SK-N-SH (cell line): ENCODE measurements around the gene PSME2. TPM values are rescaled to one million over a fixed set of nuclear protein-coding genes. Genes with fewer than 3 reads are reported as not detected.

ENCODE experiments used
- CTCF ChIA-PET: fragments of 300-600, 350-600 bp; formaldehyde crosslinking; extraction: SDS; loops from one replicate; lab custom pipeline; 2021; lab: Yijun Ruan, JAX
- POLR2A ChIA-PET: fragments of 350-600 bp; sonication (Branson Sonifier 250); formaldehyde crosslinking; extraction: SDS; loops from one replicate; lab custom pipeline; 2020; ENCODE audit warnings: antibody characterized with exemption, inconsistent platforms; lab: Yijun Ruan, JAX
- DNase-seq: peaks from one replicate; pipeline ENCODE4 v3.0.0; 2012
- H2AFZ ChIP-seq: fragments of 200-600 bp; sonication (generic); 2 replicates; pipeline ENCODE4 v1.8.1; 2016; ENCODE audit warnings: antibody characterized with exemption, mild to moderate bottlenecking, low read depth
- H3F3A ChIP-seq: fragments of 200-600 bp; sonication (generic); replicated peaks from 2 replicates; pipeline ENCODE3; 2016; ENCODE audit warnings: antibody characterized with exemption, mild to moderate bottlenecking; ENCODE audit not compliant: insufficient read depth
- H3K27ac ChIP-seq, 2 experiments: fragments of 200-500 bp in 1 of 2; fragments of 200-600 bp in 1 of 2; sonication (Bioruptor generic) in 1 of 2; sonication (generic), shearing (Covaris generic) in 1 of 2; 2 replicates each; pipeline versions ENCODE4 v1.5.1 to v1.6.1; 2014 to 2016; ENCODE audit warnings: low read depth in 2 of 2, inconsistent platforms in 1 of 2, low read length in 1 of 2, mild to moderate bottlenecking in 1 of 2, mixed read lengths in 1 of 2
- H3K27me3 ChIP-seq: fragments of 200-600 bp; sonication (generic), shearing (Covaris generic); 2 replicates; pipeline ENCODE4 v1.6.1; 2016; ENCODE audit warnings: mixed run types; ENCODE audit not compliant: insufficient read depth
- H3K36me3 ChIP-seq, 2 experiments: fragments of 200-500 bp in 1 of 2; fragments of 200-600 bp in 1 of 2; sonication (Bioruptor generic) in 1 of 2; sonication (generic) in 1 of 2; replicated peaks in 1 of 2; 2 replicates each; pipeline versions ENCODE3 to v1.5.1; 2014 to 2016; ENCODE audit warnings: low read length in 1 of 2, mild to moderate bottlenecking in 1 of 2; ENCODE audit not compliant: insufficient read depth in 2 of 2, control insufficient read depth in 1 of 2
- H3K4me1 ChIP-seq, 2 experiments: fragments of 200-500 bp in 1 of 2; fragments of 200-600 bp in 1 of 2; sonication (Bioruptor generic) in 1 of 2; sonication (generic), shearing (Covaris generic) in 1 of 2; 2 replicates each; pipeline versions ENCODE4 v1.5.1 to v1.6.1; 2014 to 2016; ENCODE audit warnings: low read depth in 1 of 2, low read length in 1 of 2, mixed run types in 1 of 2; ENCODE audit not compliant: insufficient read depth in 2 of 2, control insufficient read depth in 1 of 2
- H3K4me2 ChIP-seq: fragments of 200-600 bp; sonication (generic), shearing (Covaris generic); 2 replicates; pipeline ENCODE4 v1.6.1; 2017; ENCODE audit warnings: mixed run types
- H3K4me3 ChIP-seq, 2 experiments: fragments of 200-500 bp in 1 of 2; fragments of 200-600 bp in 1 of 2; sonication (Bioruptor generic) in 1 of 2; sonication (generic), shearing (Covaris generic) in 1 of 2; 2 replicates each; pipeline versions ENCODE4 v1.5.1 to v1.8.1; 2014 to 2016; ENCODE audit warnings: low read depth in 2 of 2, inconsistent platforms in 1 of 2, low read length in 1 of 2, mild to moderate bottlenecking in 1 of 2, mixed read lengths in 1 of 2, moderate library complexity in 1 of 2
- H3K79me2 ChIP-seq: fragments of 200-600 bp; sonication (generic); 2 replicates; pipeline ENCODE4 v1.8.1; 2017; ENCODE audit warnings: mild to moderate bottlenecking; ENCODE audit not compliant: insufficient read depth
- H3K9ac ChIP-seq: fragments of 200-600 bp; sonication (generic); 2 replicates; pipeline ENCODE4 v1.6.1; 2017; ENCODE audit warnings: mixed run types
- H3K9me2 ChIP-seq: fragments of 200-600 bp; sonication (generic); 2 replicates; pipeline ENCODE4 v1.6.1; 2017; ENCODE audit warnings: mixed run types
- H3K9me3 ChIP-seq: fragments of 200-600 bp; sonication (generic); 2 replicates; pipeline ENCODE4 v1.6.1; 2017; ENCODE audit warnings: mixed run types, mild to moderate bottlenecking, moderate library complexity
- H4K20me1 ChIP-seq: fragments of 200-600 bp; sonication (generic); 2 replicates; pipeline ENCODE4 v1.6.1; 2017; ENCODE audit warnings: mild to moderate bottlenecking, mixed run types; ENCODE audit not compliant: insufficient read depth
- CTCF ChIP-seq: fragments of 200-600 bp; sonication (generic); IDR thresholded peaks from 2 replicates; pipeline ENCODE4 v1.6.1; 2017; ENCODE audit warnings: antibody characterized with exemption, mild to moderate bottlenecking, moderate library complexity
- FOSL2 ChIP-seq: IDR thresholded peaks from 2 replicates; pipeline ENCODE4 v1.4.0; 2012; ENCODE audit warnings: low read depth, mild to moderate bottlenecking, moderate library complexity, borderline replicate concordance
- FOXM1 ChIP-seq: IDR thresholded peaks from 2 replicates; pipeline ENCODE4 v1.4.0; 2012; ENCODE audit warnings: low read depth, mild to moderate bottlenecking
- GABPA ChIP-seq: IDR thresholded peaks from 2 replicates; pipeline ENCODE4 v1.4.0; 2012; ENCODE audit warnings: low read depth, mild to moderate bottlenecking
- MXI1 ChIP-seq: IDR thresholded peaks from 2 replicates; pipeline ENCODE4 v1.6.1; 2012; ENCODE audit warnings: mild to moderate bottlenecking, low read depth, low read length, improper control_type of control experiment
- NFIC ChIP-seq: IDR thresholded peaks from 2 replicates; pipeline ENCODE4 v1.4.0; 2012; ENCODE audit warnings: borderline replicate concordance
- POLR2AphosphoS5 ChIP-seq: IDR thresholded peaks from 2 replicates; pipeline ENCODE4 v1.6.1; 2012; ENCODE audit warnings: low read depth, low read length
- WGBS: methylation state at CpG from one replicate; pipeline ENCODE4 v1.1.6; 2017; ENCODE audit warnings: low lambda C conversion rate; 5-methylcytosine and 5-hydroxymethylcytosine counted together
- polyA plus RNA-seq, 3 experiments: library from polyadenylated mRNA; depleted of rRNA; stranded (reverse); fragments of >200 nt; gene quantifications; 2 replicates each; pipeline ENCODE4 v1.2.3, GENCODE V29; 2012

PSME2 gene
- polyA plus RNA-seq, 1 of the 3 experiments (the other 2 are of a cell fraction), result 147 TPM

- TF ChIP-seq FOSL2, result no peak
Measured at GRCh38 chr14:24098927-24099813, 47.2 kb downstream of the PSME2 start (continued).

GRCh38 chr14:24098229-24098926 is 48.0 kb downstream of the PSME2 start:
- Histone ChIP-seq H3K4me2 (no peak overlapping the region), H3K4me1 (peaks cover 12 to 16% of the 10 kb centered on the region in 2 experiments; a peak in 2 of 4 replicates), H3K27ac (no peak overlapping the region), H3K27me3 (no peaks in the 10 kb centered on the region), H3K4me3 (no peak overlapping the region), H3K9me3 (no peaks in the 10 kb centered on the region), H2AFZ (no peak overlapping the region), H3F3A (peaks cover 3% of the 10 kb centered on the region), H4K20me1 (no peaks in the 10 kb centered on the region)
- CTCF ChIA-PET, result interaction anchor here (13.8 to 25.4 kb wide), 2 partner anchors 8 to 33 kb away, joined by 219 to 1159 read pairs; partner anchors contain the start of genes CARMIL3 and CPNE6
- DNase-seq, result no peak
- no peak for TF ChIP-seq NFIC
- TF ChIP-seq, all 33 proteins: peak for 0
- Histone ChIP-seq H3K9ac (no peak overlapping the region), H3K9me2 (no peaks in the 10 kb centered on the region), H3K79me2 (peaks cover 16% of the 10 kb centered on the region), H3K36me3 (peaks cover 3 to 19% of the 10 kb centered on the region in 2 experiments)
- WGBS, result 98% methylated on average over 8 of the region's 16 CpGs
- POLR2A ChIA-PET, result interaction anchor here (1.3 kb wide), 1 partner anchor 16 kb away, joined by 3 read pairs; the partner anchor contains the start of genes DCAF11 and NRL

- WGBS, result 96% methylated on average over 5 of the region's 8 CpGs
Measured at GRCh38 chr14:24096545-24097181, 49.7 kb downstream of the PSME2 start.

More at GRCh38 chr14:24096545-24097181, 49.7 kb downstream of the PSME2 start:
- Histone ChIP-seq H3K4me3 (no peak overlapping the region), H3K9me3 (no peaks in the 10 kb centered on the region), H3K9me2 (no peaks in the 10 kb centered on the region), H3K79me2 (peaks cover 16% of the 10 kb centered on the region), H3K27ac (no peak overlapping the region; a peak in 1 of 4 replicates), H2AFZ (no peak overlapping the region), H3F3A (peaks cover 3% of the 10 kb centered on the region)
- DNase-seq, result no peak
- POLR2A ChIA-PET, result interaction anchor here (1.7 kb wide), 1 partner anchor 10 kb away, joined by 5 read pairs; no protein-coding TSS in a partner anchor
- CTCF ChIA-PET, result interaction anchor here (13.8 to 25.4 kb wide), 2 partner anchors 10 to 31 kb away, joined by 219 to 1159 read pairs; partner anchors contain the start of genes CARMIL3 and CPNE6
- TF ChIP-seq GABPA (no peak), POLR2AphosphoS5 (no peak), FOXM1 (no peak), CTCF (no peak), MXI1 (no peak)
- TF ChIP-seq, all 33 proteins: peak for 0
- Histone ChIP-seq H4K20me1 (no peaks in the 10 kb centered on the region), H3K9ac (no peak overlapping the region), H3K4me2 (no peak overlapping the region), H3K4me1 (peaks cover 12 to 16% of the 10 kb centered on the region in 2 experiments; a peak in 2 of 4 replicates), H3K36me3 (peaks cover 3 to 12% of the 10 kb centered on the region in 2 experiments), H3K27me3 (no peaks in the 10 kb centered on the region)
